ENCODE results near the gene GPHB5. TPM values are rescaled to one million over a fixed set of nuclear protein-coding genes. Genes with fewer than 3 reads are reported as not detected.
A peak's percentile ranks its signal among the peaks of the same experiment; 100 is the strongest.

Gene GPHB5
- total RNA-seq, 1 donor, result not detected

- no peak for TF ChIP-seq CTCF (IDR thresholded peaks at IDR 0.05; ENCODE audit: insufficient read depth, low read length)
- H3K4me3 ChIP-seq (ENCODE audit: low read depth, low read length), result no peak overlapping the region
- DNase-seq (ENCODE audit: low read depth), result peak; percentile 60
Measured at GRCh38 chr14:63296060-63296563, 22.6 kb downstream of the GPHB5 start.

GRCh38 chr14:63295231-63295685, 23.5 kb downstream of the GPHB5 start:
- H3K4me3 ChIP-seq (ENCODE audit: low read depth, low read length), result no peak overlapping the region
- no peak for TF ChIP-seq CTCF (IDR thresholded peaks at IDR 0.05; ENCODE audit: insufficient read depth, low read length)
- DNase-seq (ENCODE audit: low read depth), result no peak

- TF ChIP-seq CTCF (IDR thresholded peaks at IDR 0.05; ENCODE audit: insufficient read depth, low read length), result no peak
- H3K4me3 ChIP-seq (ENCODE audit: low read depth, low read length), result no peak overlapping the region
- DNase-seq (ENCODE audit: low read depth), result no peak
Measured at GRCh38 chr14:63292805-63293204, 25.9 kb downstream of the GPHB5 start.

- no peak overlapping the region for H3K4me3 ChIP-seq (ENCODE audit: low read depth, low read length)
- TF ChIP-seq CTCF (IDR thresholded peaks at IDR 0.05; ENCODE audit: insufficient read depth, low read length), result no peak
Measured at GRCh38 chr14:63290741-63291430, 27.8 kb downstream of the GPHB5 start.

DNA sequence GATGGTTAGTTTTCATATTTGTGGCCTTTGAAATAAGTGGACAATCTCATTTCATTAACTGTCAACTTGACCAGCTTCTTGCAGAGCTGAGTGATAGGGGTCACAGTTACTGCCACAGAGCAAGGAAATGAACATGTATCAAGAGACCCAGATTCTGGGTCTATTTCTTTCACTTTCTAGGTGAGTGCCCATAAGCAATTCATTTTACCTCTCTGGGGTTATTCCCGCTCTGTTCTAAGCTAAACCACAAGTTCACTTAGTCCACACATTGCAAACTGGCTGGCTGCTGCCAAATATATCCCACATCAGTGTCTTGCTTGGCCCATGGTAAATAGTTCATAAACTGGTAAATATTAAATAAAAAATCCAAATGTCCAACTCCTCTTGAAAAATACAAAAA, 29.9 kb downstream of the GPHB5 start:
- DNase-seq (ENCODE audit: low read depth), result no peak
- H3K4me3 ChIP-seq (ENCODE audit: low read depth, low read length), result no peak overlapping the region
- TF ChIP-seq CTCF (IDR thresholded peaks at IDR 0.05; ENCODE audit: insufficient read depth, low read length), result no peak

More at GRCh38 chr14:63290741-63291430, 27.8 kb downstream of the GPHB5 start:
- peak; percentile 45 for DNase-seq (ENCODE audit: low read depth)

GRCh38 chr14:63287666-63288483, 30.9 kb downstream of the GPHB5 start:
- DNase-seq (ENCODE audit: low read depth), result peak; percentile 47
- no peak overlapping the region for H3K4me3 ChIP-seq (ENCODE audit: low read depth, low read length)
- TF ChIP-seq CTCF (IDR thresholded peaks at IDR 0.05; ENCODE audit: insufficient read depth, low read length), result no peak
